GM19468 (cell line): ENCODE data around the gene SPNS1.
"Not testable (repeated sequence)": the region's sequence is repeated elsewhere in the genome, so short reads cannot be mapped to it uniquely, and the experiment has no call there.

Source experiments
- ATAC-seq: cut with Tn5 transposase; IDR thresholded peaks from one replicate; pipeline ENCODE4 v1.9.1; 2021; ENCODE audit warnings: mild to moderate bottlenecking, moderate library complexity, moderate number of reproducible peaks; ENCODE audit not compliant: unreplicated experiment; ENCODE audit errors: extremely low read depth

SPNS1 gene, protein sequence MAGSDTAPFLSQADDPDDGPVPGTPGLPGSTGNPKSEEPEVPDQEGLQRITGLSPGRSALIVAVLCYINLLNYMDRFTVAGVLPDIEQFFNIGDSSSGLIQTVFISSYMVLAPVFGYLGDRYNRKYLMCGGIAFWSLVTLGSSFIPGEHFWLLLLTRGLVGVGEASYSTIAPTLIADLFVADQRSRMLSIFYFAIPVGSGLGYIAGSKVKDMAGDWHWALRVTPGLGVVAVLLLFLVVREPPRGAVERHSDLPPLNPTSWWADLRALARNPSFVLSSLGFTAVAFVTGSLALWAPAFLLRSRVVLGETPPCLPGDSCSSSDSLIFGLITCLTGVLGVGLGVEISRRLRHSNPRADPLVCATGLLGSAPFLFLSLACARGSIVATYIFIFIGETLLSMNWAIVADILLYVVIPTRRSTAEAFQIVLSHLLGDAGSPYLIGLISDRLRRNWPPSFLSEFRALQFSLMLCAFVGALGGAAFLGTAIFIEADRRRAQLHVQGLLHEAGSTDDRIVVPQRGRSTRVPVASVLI

GRCh38 chr16:28974437-28975157 is at the start of gene SPNS1:
TSS of gene SPNS1 (plus strand) at chr16:28974778. CDS start at chr16:28975152, 374 bp downstream.
- ATAC-seq = peak; percentile 89

- ATAC-seq = no peak
Observed at GRCh38 chr16:28925386-28926228, 49.0 kb upstream of the SPNS1 start.

DNA sequence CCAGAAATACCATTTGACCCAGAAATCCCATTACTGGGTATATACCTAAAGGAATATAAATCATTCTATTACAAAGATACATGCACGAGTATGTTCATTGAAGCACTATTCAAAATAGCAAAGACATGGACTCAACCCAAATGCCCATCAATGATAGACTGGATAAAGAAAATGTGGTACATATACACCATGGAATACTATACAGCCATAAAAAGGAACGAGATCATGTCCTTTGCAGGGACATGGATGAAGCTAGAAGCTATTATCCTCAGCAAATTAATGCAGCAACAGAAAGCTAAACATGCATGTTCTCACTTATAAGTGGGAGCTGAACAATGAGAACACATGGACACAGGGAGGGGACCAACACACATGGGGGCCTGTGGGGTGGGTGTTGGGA is 48.3 kb upstream of the SPNS1 start:
- not testable (repeated sequence) for ATAC-seq

- ATAC-seq = no peak
Observed at GRCh38 chr16:28927815-28928214, 46.8 kb upstream of the SPNS1 start.

DNA sequence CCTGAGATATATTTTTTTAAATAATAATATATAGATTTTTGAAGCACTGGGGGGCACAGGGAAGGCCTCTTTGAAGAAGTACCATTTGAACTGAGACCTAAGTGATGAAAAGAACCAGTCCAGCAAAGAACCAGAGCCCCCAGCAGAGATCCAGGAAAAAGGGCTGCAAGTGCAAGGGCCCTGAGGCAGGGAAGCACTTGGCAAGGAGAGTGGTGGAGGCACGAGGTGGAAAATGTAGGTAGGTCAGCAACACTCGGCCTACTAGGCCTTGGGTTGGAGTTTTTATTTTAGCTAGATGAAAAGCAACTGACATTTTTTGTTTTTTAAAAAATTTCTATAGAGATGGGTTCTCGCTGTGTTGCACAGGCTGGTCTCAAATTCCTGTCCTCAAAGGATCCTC is 44.4 kb upstream of the SPNS1 start:
- ATAC-seq = no peak

DNA sequence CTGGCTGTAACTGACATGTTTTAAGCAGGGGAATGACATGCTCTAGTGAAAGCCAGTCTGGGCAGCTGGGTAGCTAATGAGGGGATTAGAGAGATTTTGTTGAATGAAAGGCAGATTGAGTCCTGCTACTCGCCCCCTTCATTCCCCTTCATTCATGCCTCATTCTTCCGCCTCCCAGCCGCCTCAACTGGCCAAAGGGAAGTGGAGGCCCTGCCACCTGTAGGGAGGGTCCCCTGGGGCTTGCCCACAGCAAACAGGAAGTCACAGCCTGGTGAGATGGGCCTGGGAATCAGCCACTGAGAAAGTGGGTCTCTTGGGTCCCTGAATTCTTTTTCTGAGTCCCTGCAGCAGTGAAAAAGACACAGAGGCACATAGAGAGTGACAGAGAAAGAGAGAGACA is 43.9 kb upstream of the SPNS1 start:
- no peak for ATAC-seq

DNA sequence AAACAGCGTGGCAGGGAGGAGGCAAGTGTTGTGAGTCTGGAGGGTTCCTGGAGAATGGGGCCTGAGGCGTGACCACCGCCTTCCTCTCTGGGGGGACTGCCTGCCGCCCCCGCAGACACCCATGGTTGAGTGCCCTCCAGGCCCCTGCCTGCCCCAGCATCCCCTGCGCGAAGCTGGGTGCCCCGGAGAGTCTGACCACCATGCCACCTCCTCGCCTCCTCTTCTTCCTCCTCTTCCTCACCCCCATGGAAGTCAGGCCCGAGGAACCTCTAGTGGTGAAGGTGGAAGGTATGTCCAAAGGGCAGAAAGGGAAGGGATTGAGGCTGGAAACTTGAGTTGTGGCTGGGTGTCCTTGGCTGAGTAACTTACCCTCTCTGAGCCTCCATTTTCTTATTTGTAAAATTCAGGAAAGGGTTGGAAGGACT is 42.8 kb upstream of the SPNS1 start, which contains the start of gene CD19:
CD19 (plus strand) TSS at position 171 of the 425 bp plus-strand sequence; CDS start at position 201, 30 bp downstream.
- ATAC-seq = no peak

GRCh38 chr16:28932339-28933141 is 42.0 kb upstream of the SPNS1 start:
- ATAC-seq = no peak

DNA sequence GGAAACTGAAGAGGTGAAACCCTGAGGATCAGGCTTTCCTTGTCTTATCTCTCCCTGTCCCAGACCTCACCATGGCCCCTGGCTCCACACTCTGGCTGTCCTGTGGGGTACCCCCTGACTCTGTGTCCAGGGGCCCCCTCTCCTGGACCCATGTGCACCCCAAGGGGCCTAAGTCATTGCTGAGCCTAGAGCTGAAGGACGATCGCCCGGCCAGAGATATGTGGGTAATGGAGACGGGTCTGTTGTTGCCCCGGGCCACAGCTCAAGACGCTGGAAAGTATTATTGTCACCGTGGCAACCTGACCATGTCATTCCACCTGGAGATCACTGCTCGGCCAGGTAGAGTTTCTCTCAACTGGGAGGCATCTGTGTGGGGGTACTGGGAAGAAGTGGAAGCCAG is 41.4 kb upstream of the SPNS1 start:
- ATAC-seq = no peak

DNA sequence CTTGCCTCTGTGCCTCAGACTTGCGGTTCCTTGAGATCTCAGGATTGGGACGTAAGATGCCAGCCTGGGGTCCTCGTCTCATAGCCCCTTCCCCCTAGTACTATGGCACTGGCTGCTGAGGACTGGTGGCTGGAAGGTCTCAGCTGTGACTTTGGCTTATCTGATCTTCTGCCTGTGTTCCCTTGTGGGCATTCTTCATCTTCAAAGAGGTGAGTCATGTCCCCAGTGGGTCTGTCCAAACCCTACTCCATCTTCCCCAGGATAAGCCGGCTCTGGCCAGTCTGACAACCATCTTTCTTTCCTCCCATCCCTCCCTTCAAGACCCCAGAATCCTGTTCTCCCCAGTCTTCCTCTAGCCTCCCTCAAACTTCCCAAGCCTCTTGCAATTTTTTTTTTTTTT is 39.2 kb upstream of the SPNS1 start:
- ATAC-seq = no peak

DNA sequence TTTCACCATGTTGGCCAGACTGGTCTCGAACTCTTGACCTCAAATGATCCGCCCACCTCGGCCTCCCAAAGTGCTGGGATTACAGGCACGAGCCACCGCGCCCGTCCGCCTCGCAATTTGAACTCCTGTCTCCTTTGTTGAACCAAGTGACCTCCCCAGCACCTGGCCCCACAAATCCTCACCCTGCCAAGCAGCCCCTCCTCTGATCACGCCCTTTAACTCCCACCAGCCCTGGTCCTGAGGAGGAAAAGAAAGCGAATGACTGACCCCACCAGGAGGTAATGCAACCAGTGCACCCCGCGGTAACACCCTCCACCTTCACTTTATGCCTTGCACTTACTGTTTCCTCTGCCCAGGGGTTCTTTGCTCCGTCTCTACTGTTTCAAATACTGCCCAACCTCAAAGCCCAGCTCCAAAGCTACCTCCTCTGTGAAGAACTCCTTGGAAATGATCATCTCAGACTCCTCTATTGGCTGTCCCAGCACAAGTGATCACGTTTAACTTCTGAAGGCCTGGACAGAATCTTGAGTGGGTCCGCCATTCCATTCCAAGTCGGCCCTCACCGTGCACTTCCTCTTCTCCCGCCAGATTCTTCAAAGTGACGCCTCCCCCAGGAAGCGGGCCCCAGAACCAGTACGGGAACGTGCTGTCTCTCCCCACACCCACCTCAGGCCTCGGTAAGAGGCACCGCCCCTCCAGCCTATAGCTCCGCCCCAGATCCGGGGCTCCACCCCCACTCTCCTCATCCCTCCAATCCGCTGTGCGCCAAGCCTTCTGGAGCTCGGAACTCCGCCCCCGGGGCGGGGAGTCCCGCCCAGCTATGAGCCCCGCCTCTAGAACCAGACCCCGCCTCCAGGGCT is 38.4 kb upstream of the SPNS1 start:
- peak; percentile 89 for ATAC-seq

GRCh38 chr16:28936784-28937155 is 37.8 kb upstream of the SPNS1 start:
- no peak for ATAC-seq

DNA sequence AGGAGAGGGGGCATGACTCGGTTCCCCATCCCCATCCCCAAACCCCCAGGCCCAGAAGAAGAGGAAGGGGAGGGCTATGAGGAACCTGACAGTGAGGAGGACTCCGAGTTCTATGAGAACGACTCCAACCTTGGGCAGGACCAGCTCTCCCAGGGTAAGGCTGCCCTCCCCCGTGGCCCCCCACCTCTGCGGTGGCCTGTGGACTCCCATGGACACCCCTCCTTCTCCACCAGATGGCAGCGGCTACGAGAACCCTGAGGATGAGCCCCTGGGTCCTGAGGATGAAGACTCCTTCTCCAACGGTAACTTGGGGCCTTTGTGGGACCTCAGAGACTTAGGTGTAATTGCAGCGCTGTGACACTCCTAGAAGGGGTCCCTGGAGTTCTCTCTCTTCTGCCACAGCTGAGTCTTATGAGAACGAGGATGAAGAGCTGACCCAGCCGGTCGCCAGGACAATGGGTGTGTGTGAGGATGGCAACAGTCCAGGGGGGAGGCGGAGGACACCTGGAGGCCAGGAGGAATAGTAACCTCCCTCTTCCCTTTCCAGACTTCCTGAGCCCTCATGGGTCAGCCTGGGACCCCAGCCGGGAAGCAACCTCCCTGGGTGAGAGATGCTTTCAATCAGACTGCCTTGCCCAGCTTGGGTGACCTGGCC is 37.2 kb upstream of the SPNS1 start:
- ATAC-seq = no peak

DNA sequence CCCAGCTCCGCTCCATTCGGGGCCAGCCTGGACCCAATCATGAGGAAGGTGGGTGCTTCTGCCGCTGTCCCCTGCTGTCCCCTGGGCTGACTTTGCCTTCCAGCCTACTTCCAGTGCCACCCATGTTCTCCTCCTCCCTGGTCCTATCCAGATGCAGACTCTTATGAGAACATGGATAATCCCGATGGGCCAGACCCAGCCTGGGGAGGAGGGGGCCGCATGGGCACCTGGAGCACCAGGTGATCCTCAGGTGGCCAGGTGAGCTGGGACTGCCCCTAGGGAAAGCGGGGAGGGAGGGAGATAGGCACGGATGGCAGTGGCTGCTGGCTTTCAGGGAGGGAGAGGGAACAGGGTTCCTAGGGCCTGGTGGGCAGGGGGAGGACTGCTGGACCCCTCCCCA is 35.9 kb upstream of the SPNS1 start:
- ATAC-seq = no peak

DNA sequence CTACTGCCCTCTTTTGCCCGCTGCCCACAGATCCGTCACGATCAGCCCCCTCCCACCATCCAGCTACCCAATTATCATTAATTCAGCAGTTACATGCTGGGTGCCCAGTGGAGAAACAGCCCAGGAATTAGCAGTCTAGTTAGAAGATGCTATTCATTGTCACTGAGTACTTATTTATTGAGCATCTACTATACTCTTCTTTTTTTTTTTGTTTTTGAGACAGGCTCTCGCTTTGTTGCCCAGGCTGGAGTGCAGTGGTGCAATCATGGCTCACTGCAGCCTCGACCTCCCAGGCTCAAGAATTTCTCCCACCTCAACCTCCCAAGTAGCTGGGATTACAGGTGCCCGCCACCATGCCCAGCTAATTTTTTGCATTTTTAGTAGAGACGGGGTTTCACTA is 34.8 kb upstream of the SPNS1 start:
- ATAC-seq = not testable (repeated sequence)

DNA sequence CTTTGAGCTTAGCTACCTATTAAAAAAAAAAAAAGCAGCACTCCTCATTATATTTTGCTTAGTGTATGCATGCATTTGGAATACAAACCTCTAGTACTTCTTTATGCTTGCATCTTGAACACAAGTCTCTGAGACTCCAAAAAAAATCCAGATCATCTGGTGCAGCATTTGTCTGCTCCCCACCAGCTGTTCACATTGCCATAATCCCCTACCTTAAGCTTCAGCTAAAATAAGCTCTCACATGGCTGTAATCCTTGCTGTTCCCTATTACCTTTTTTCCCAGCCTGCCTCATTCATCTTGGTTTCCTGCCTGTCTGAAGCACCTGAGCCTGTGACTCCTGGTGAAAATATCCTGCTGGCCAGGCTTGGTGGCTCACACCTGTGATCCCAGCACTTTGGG is 31.3 kb upstream of the SPNS1 start:
- no peak for ATAC-seq

GRCh38 chr16:28946681-28947080 is 27.9 kb upstream of the SPNS1 start:
- no peak for ATAC-seq
